Neutrophil (primary cell): Measurements from ENCODE around the gene TREX2.
A peak's percentile ranks its signal among the peaks of the same experiment; 100 is the strongest.

Experiments used
- H3K27ac ChIP-seq: fragments of 200-600 bp; sonication (generic); 2 replicates; pipeline ENCODE4 v1.5.1; 2016; ENCODE audit warnings: mild to moderate bottlenecking, moderate library complexity
- H3K27me3 ChIP-seq: fragments of 200-600 bp; sonication (generic); 2 replicates; pipeline ENCODE4 v1.6.0; 2016; ENCODE audit warnings: mild to moderate bottlenecking
- H3K36me3 ChIP-seq: fragments of 200-600 bp; sonication (generic); 2 replicates; pipeline ENCODE4 v1.5.1; 2017
- H3K4me1 ChIP-seq, 2 experiments: fragments of 200-600 bp in 1 of 2; sonication (generic) in 1 of 2; 1 replicate in 1 of 2; 2 replicates in 1 of 2; pipeline versions ENCODE4 v1.5.1 to v1.6.1; 2013 to 2016; ENCODE audit warnings: low read depth in 1 of 2, low read length in 1 of 2, mild to moderate bottlenecking in 1 of 2, moderate library complexity in 1 of 2; ENCODE audit not compliant: control insufficient read depth in 1 of 2, insufficient read depth in 1 of 2
- H3K4me3 ChIP-seq, 2 experiments: fragments of 200-600 bp in 1 of 2; sonication (generic) in 1 of 2; 1 replicate in 1 of 2; 2 replicates in 1 of 2; pipeline ENCODE4 v1.5.1; 2013 to 2016; ENCODE audit warnings: low read depth in 1 of 2, low read length in 1 of 2, mild to moderate bottlenecking in 1 of 2, moderate library complexity in 1 of 2
- H3K9me3 ChIP-seq: fragments of 200-600 bp; sonication (generic); 2 replicates; pipeline ENCODE4 v1.5.1; 2016
- TF ChIP-seq, protein P1 (sequence below): fragments of 200-600 bp; sonication (generic); IDR thresholded peaks from 2 replicates; pipeline ENCODE4 v1.5.1; 2016; ENCODE audit warnings: antibody characterized with exemption

The TREX2 gene

GRCh38 chrX:153470411-153471363 lies 24.8 kb upstream of the TREX2 start, which contains the start of gene HAUS7:
HAUS7 (minus strand) TSS chrX:153470576; CDS start chrX:153470557, 19 bp downstream.
- Histone ChIP-seq H3K4me1 (peaks cover 6 to 15% of the 10 kb centered on the region in 2 experiments), H3K9me3 (no peaks in the 10 kb centered on the region), H3K27me3 (peaks cover 23% of the 10 kb centered on the region), H3K4me3 (peak within 1 kb of the TSS; percentile 68 to 76), H3K27ac (peak within 1 kb of the TSS; percentile 63), H3K36me3 (no peaks in the 10 kb centered on the region)
- TF ChIP-seq, protein P1, sequence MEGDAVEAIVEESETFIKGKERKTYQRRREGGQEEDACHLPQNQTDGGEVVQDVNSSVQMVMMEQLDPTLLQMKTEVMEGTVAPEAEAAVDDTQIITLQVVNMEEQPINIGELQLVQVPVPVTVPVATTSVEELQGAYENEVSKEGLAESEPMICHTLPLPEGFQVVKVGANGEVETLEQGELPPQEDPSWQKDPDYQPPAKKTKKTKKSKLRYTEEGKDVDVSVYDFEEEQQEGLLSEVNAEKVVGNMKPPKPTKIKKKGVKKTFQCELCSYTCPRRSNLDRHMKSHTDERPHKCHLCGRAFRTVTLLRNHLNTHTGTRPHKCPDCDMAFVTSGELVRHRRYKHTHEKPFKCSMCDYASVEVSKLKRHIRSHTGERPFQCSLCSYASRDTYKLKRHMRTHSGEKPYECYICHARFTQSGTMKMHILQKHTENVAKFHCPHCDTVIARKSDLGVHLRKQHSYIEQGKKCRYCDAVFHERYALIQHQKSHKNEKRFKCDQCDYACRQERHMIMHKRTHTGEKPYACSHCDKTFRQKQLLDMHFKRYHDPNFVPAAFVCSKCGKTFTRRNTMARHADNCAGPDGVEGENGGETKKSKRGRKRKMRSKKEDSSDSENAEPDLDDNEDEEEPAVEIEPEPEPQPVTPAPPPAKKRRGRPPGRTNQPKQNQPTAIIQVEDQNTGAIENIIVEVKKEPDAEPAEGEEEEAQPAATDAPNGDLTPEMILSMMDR = peak; percentile 74

DNA sequence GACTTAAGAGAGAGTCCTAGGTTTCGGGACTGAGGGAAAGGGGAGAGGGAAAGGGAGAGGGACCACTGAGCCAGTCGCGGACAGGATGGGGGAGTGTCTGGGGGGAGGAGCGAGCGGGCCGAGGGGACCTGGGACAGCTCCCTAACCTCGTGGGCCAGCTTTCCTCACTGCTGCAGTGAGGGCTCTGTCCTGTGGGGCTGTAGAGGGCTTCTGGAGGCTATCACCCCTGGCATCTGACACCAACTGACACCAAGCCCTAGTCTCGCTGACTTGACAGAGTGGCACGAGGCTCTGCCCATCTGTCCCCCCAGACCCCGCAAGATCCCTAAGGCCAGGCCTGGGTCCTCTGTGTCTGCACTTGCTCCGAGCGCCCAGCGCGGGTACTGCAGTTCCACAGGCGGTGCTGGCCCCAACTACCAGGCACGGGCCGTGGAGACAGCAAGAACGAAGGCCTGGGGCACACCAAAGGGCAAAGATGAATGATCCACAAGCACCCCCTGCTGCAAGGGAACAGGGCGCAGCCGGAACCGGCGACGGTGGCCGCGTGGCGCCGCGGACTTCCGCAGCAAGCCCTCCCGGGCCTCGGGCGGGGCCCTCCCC lies 24.1 kb upstream of the TREX2 start:
- H3K4me3 ChIP-seq = peak overlapping the region; percentile 68 to 76
- peaks cover 16% of the 10 kb centered on the region for H3K27me3 ChIP-seq
- no peaks in the 10 kb centered on the region for H3K36me3 ChIP-seq
- peaks cover 6 to 15% of the 10 kb centered on the region in 2 experiments for H3K4me1 ChIP-seq
- H3K27ac ChIP-seq = peak overlapping the region; percentile 63
- TF ChIP-seq, protein P1 = no peak
- H3K9me3 ChIP-seq = no peaks in the 10 kb centered on the region

- H3K27me3 ChIP-seq = no peaks in the 10 kb centered on the region
- H3K4me1 ChIP-seq = peaks cover 6 to 15% of the 10 kb centered on the region in 2 experiments
- H3K36me3 ChIP-seq = no peaks in the 10 kb centered on the region
- TF ChIP-seq, protein P1 = no peak
- H3K27ac ChIP-seq = no peak overlapping the region
- no peaks in the 10 kb centered on the region for H3K9me3 ChIP-seq
- no peak overlapping the region for H3K4me3 ChIP-seq
Measured at GRCh38 chrX:153468008-153468580, 22.2 kb upstream of the TREX2 start.

DNA sequence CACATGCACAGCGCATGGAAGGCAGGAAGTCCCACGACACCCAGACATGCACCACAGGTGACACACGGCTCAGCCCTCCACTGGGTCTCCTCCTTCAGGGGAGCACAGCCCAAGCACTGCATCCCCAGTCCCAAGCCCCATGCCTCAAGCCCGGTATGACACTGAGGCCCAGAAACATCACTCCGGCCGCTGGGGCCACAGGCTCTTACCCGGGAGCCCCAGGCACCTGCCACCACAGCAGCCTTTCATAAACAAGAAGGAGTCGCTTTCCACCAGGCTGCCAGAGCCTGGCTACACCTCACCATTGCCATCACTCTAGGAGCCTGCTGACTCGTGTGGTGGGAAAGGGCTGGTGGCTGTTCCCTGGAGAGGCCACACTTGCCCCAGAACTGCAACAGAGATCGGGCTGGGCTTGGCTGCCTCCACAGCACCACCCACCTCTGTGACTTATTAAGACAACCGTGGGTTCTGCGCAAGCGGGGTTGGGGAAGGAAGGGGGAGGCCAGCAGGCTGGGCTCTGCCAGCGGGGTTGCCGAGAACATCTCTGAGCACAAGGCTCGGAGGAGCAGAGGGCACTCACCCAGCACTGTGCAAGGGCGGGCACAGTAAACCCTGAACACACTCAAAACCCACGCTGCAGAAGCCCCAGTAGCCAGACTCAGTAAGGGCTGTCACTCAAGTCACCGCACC lies 20.0 kb upstream of the TREX2 start:
- no peaks in the 10 kb centered on the region for H3K9me3 ChIP-seq
- no peaks in the 10 kb centered on the region for H3K27me3 ChIP-seq
- no peaks in the 10 kb centered on the region for H3K36me3 ChIP-seq
- no peak overlapping the region for H3K4me3 ChIP-seq
- peaks cover 6 to 9% of the 10 kb centered on the region in 2 experiments for H3K4me1 ChIP-seq
- H3K27ac ChIP-seq = no peak overlapping the region
- TF ChIP-seq, protein P1 = no peak

GRCh38 chrX:153464116-153464515 lies 18.3 kb upstream of the TREX2 start:
- Histone ChIP-seq H3K4me1 (no peaks in the 10 kb centered on the region), H3K4me3 (no peak overlapping the region), H3K27me3 (no peaks in the 10 kb centered on the region), H3K9me3 (no peaks in the 10 kb centered on the region), H3K27ac (no peak overlapping the region), H3K36me3 (no peaks in the 10 kb centered on the region)
- TF ChIP-seq, protein P1 = no peak
